Measurements from ENCODE around the gene SMAD7.

GRCh38 chr18:48996901-48997463, 46.2 kb upstream of the SMAD7 start:
- TF ChIP-seq CTCF (IDR thresholded peaks at IDR 0.05), result no peak
- TF ChIP-seq ZFX (IDR thresholded peaks at IDR 0.05; ENCODE audit: borderline replicate concordance), result no peak
